HL-60 (cell line): Measurements from ENCODE around the gene RANBP3L.

Experiments
- GABPA ChIP-seq: IDR thresholded peaks from 2 replicates; pipeline ENCODE4 v1.6.1; 2012; ENCODE audit warnings: low read depth
- POLR2AphosphoS5 ChIP-seq: IDR thresholded peaks from 2 replicates; pipeline ENCODE4 v1.6.1; 2012; ENCODE audit warnings: low read depth
- REST ChIP-seq: IDR thresholded peaks from 2 replicates; pipeline ENCODE4 v1.6.1; 2012; ENCODE audit warnings: low read depth; ENCODE audit not compliant: insufficient replicate concordance
- TF ChIP-seq, protein P1 (sequence below): IDR thresholded peaks from one replicate; pipeline ENCODE4 v1.5.1; 2011; ENCODE audit warnings: low read length, control low read depth, inconsistent platforms; ENCODE audit not compliant: insufficient read depth

GRCh38 chr5:36253575-36253974 lies 48.1 kb downstream of the RANBP3L start:
- TF ChIP-seq, protein P1, sequence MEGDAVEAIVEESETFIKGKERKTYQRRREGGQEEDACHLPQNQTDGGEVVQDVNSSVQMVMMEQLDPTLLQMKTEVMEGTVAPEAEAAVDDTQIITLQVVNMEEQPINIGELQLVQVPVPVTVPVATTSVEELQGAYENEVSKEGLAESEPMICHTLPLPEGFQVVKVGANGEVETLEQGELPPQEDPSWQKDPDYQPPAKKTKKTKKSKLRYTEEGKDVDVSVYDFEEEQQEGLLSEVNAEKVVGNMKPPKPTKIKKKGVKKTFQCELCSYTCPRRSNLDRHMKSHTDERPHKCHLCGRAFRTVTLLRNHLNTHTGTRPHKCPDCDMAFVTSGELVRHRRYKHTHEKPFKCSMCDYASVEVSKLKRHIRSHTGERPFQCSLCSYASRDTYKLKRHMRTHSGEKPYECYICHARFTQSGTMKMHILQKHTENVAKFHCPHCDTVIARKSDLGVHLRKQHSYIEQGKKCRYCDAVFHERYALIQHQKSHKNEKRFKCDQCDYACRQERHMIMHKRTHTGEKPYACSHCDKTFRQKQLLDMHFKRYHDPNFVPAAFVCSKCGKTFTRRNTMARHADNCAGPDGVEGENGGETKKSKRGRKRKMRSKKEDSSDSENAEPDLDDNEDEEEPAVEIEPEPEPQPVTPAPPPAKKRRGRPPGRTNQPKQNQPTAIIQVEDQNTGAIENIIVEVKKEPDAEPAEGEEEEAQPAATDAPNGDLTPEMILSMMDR = no peak
- no peak for TF ChIP-seq REST
- TF ChIP-seq POLR2AphosphoS5 = no peak
- TF ChIP-seq GABPA = no peak
